ENCODE data around the gene SPO11.

Gene SPO11

DNA sequence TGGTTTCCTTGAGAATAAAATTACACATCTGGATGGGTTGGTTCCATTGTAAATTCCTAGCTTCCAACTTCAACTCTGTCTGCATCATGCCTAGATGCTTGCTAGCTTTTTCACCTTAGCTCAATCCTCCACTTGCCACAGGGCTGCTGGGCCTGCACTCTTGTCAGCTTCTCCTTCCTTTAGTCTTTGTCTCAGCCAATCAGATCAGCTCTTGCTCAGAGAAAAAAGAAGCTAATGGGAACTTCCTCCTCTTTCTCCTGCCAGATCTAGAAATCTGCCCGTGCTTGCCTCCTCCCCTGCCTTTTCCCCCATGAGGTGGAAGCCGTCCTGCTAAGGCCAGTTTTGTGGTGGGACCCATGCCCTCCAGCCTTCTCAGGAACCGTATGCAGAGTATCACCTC lies 40.0 kb downstream of the SPO11 start:
- H3K4me3 ChIP-seq (ENCODE audit: low read length) = no peak overlapping the region
- DNase-seq (ENCODE audit: low read depth) = no peak
- TF ChIP-seq, protein P1, sequence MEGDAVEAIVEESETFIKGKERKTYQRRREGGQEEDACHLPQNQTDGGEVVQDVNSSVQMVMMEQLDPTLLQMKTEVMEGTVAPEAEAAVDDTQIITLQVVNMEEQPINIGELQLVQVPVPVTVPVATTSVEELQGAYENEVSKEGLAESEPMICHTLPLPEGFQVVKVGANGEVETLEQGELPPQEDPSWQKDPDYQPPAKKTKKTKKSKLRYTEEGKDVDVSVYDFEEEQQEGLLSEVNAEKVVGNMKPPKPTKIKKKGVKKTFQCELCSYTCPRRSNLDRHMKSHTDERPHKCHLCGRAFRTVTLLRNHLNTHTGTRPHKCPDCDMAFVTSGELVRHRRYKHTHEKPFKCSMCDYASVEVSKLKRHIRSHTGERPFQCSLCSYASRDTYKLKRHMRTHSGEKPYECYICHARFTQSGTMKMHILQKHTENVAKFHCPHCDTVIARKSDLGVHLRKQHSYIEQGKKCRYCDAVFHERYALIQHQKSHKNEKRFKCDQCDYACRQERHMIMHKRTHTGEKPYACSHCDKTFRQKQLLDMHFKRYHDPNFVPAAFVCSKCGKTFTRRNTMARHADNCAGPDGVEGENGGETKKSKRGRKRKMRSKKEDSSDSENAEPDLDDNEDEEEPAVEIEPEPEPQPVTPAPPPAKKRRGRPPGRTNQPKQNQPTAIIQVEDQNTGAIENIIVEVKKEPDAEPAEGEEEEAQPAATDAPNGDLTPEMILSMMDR (IDR thresholded peaks at IDR 0.05; ENCODE audit: insufficient read depth, low read depth, low read length, missing control alignments) = no peak

DNA sequence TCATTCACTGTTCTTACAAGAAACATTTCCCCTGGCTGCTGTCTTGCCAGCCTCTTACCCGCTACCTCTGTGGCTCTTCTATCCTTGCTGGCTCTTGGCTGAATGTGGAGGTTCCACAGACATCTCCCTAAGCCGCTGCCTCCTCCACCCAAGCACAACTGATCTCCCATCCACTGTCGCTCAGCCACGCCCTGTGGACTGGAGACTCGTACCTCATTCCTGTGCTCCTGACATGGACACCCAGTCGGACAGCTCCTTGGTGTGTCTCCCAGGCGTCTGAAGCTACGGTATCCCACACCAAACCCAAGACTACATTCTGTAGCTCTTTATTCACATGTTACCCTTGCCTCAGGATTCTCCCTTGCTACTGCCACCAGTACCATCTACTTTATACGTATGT lies 40.7 kb downstream of the SPO11 start:
- TF ChIP-seq, protein P1 (IDR thresholded peaks at IDR 0.05; ENCODE audit: insufficient read depth, low read depth, low read length, missing control alignments) = no peak
- no peak for DNase-seq (ENCODE audit: low read depth)
- no peak overlapping the region for H3K4me3 ChIP-seq (ENCODE audit: low read length)

DNA sequence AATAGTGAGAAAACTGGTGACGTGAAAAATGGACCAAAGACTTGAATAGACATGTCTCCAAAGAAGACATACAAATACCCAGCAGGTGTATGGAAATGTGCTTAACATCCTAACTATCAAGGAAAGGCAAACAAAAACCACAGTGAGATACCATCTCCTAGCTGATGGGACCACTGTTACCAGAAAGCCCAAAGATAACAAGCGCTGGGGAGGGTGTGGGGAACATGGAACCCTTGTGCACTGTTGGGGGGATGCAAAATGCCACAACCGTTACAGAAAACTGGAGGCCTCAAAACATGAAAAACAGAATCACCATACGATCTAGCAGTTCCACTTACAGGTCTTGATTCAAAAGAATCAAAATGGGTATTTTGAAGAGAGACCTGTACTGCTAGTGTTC lies 41.8 kb downstream of the SPO11 start:
- no peak overlapping the region for H3K4me3 ChIP-seq (ENCODE audit: low read length)
- TF ChIP-seq, protein P1 (IDR thresholded peaks at IDR 0.05; ENCODE audit: insufficient read depth, low read depth, low read length, missing control alignments) = no peak
- no peak for DNase-seq (ENCODE audit: low read depth)

DNA sequence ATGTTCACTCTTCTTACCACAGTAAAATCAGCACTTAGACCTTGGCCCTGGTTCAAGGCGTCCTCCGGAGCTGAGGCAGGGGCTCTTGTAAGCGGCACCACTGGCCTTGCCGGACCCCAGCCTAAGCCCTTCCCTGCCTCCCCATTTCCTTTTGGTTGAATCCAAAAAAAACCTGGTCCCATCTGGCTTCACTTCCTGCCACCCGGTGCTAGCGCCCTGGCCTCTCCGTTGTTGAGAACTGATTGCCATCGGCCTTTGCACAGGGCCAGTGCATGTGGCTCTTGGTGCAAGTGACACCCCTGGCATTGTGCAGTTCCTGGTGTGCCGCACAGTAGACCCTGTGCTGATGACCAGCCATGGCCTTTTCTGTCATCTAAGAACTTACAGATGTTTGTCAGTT lies 42.6 kb downstream of the SPO11 start:
- TF ChIP-seq, protein P1 (IDR thresholded peaks at IDR 0.05; ENCODE audit: insufficient read depth, low read depth, low read length, missing control alignments) = no peak
- H3K4me3 ChIP-seq (ENCODE audit: low read length) = no peak overlapping the region

DNA sequence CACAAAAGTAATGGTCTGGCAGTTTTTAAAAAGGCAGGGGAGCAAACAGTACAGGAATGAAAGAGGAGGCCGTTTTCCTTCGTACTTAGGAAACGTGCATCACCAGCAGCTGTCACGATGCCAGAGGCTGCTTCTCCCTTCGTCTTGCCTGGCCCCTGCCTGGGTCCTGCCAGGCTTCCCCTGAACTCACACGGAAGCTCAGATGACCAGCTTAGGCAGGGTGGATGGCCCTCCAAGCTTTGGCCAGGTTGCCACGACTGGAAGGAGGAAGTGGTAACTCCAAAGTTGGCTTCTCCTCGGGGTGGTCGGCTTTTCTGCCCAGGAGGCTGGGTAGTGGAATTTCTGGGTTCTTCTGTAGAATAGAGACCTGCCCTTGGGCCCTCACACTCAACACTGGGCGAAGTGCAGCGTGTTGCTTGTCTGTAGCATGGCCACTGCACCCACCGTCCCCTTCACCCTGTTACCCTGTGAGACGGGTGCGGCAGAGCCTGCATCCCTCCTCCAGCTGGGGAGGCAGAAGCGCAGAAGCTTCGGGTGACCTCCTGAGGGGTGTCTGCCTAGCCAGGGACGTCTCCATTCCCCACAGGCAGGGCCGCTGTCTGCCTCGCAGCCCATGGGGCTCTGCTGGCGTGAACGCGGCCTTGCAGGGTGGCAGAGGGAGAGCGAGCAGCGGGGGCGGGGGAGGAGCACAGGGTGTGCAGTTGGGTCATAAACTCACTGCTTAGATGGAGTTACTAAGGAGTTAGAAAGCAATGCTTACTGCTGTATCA lies 43.2 kb downstream of the SPO11 start:
- TF ChIP-seq, protein P1 (IDR thresholded peaks at IDR 0.05; ENCODE audit: insufficient read depth, low read depth, low read length, missing control alignments) = no peak
- no peak for DNase-seq (ENCODE audit: low read depth)
- no peak overlapping the region for H3K4me3 ChIP-seq (ENCODE audit: low read length)

More for the DNA sequence above, 42.6 kb downstream of the SPO11 start:
- no peak for DNase-seq (ENCODE audit: low read depth)

DNA sequence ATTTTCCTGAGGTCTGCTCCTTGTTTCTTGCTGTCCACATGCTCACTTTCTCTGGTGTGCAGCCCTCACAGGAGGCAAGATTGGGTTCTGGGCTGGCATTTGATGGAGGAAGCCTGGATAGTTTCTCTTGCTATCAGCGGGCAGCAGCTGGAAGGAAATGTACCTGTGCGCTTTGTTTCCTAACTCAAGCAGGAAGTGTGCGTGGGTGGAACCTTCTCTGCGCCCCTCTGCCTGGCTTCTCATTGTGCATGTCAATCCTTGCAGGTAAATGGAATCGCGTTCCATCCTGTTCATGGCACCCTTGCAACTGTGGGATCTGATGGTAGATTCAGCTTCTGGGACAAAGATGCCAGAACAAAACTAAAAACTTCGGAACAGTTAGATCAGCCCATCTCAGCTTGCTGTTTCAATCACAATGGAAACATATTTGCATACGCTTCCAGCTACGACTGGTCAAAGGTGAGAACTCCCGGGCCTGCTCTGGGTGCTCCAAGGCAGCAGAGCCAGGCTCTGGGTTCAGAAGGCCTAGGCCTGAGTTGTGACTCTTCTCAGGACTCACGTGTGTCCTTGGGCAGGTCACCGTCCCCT lies 44.8 kb downstream of the SPO11 start:
- DNase-seq (ENCODE audit: low read depth) = no peak
- TF ChIP-seq, protein P1 (IDR thresholded peaks at IDR 0.05; ENCODE audit: insufficient read depth, low read depth, low read length, missing control alignments) = no peak
- H3K4me3 ChIP-seq (ENCODE audit: low read length) = no peak overlapping the region
